NCI-H187 (cell line): ENCODE measurements around the gene SERPINH1.

ENCODE experiments used
- DNase-seq, 2 experiments: peaks; one replicate each; lab custom pipeline; 2025; lab: John Stamatoyannopoulos, UW

The SERPINH1 gene

DNA sequence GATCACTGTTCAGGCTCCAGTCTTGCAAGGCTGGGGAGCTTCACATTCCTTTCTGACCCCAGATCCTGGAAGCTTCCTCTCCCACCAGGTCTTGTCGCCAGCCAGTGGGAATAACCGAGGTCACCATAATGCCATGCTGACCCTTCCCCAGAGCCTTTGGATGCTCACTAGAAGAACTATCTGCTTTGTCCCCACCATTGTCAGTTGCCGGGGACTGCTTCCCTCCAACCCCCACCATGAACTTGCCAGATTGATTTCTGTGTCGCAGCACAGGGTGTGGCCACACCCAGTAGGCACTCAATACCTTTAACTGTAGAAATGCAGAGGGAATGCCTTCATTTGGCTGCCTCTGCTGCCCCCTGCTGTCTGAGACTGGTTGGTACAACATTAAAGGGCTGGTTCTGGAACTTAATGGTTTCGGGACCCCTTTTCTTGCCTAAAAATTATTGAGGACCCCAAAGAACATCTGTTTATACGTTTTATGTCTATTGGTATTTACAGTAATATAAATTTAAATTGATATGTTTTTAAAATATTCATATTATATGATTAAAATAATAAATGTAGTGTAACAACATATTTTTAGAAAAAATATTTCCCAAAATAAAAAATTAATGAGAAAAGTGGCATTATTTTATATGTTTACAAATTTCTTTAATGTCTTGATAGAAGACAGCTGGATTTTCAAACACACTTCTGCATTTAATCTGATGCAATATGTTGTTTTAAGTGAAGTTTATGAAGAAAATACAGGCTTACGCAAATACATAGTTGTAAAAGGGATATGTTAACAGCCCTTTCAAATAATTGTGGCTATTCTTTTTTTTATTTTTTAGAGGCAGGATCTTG is 29.6 kb upstream of the SERPINH1 start:
- peak; percentile 31 to 47 for DNase-seq

DNA sequence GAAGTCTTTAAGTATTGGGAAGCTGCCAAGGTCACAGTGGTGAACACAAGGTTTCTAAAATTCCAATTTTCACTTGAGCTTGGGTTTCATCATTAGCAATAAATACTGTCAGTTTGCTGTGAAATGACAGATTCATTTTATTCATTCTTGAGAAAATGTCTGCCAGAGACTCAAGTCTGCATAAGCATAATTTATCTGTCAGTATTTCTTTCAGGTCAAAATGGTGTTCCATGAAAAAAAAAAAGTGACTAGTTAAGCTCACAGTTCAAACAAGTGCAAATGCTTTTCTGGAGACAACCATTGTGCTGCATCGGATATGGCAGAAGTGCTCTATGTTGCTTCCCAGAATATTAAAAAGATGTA is 28.2 kb upstream of the SERPINH1 start:
- no peak for DNase-seq

GRCh38 chr11:75534259-75535069 is 27.6 kb upstream of the SERPINH1 start:
- DNase-seq = no peak

DNA sequence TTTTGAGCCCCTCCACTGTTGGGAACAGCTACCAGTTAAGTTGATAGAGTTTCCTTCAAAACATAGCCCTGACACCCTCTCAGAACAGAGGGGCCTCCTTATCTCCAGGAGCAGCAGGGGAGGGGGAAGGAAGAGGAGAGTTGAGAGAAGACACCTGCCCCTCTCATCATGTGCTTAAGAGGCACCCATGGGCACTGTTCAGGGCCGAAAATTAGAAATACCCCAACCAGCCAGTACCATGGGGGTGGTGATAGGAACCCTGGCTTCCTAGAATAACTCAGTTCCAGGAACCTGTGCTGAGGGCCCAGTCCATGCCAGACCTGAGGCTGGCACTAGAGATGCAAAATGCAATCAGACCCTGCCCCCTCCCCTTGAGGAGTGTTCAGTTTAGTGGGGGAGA is 27.0 kb upstream of the SERPINH1 start:
- DNase-seq = no peak

GRCh38 chr11:75536786-75537641 is 25.0 kb upstream of the SERPINH1 start:
- no peak for DNase-seq

- DNase-seq = no peak
Observed at GRCh38 chr11:75537740-75538139, 24.3 kb upstream of the SERPINH1 start.

DNA sequence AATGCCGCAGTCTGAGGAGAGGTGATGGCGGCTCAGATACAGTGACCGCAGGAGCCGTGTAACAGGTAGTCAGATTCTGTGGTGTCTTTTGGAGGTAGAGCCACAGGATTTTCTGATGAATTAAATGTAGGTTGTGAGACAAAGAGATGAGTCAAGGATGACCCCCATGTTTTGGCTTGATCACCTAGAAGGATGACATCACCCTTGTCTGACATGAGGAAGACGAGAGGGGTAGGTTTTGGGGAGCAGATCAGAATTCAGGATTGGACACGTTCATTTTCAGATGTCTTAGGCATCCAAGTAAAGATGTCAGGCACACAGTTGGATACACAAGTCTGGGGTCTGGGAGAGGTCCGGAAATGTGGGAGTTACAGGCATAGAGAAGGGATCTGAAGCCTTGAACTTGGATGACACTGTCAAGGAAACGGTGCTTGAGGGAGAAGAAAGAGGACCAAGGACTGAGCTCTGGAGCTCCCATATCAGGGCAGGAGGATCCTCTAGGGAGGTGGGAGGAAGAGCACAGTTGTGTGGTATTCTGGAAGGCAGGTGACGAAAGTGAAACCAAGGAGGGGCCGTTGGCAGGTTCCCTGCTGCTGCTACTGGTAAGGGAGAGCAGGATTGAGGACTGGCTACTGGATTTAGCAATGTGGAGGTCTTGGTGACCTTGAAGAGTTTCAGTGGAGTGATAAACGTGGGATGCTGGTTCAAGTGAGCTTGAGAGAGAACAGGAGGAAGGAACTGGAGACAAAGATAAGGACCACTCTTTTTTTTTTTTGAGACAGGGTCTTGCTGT is 23.7 kb upstream of the SERPINH1 start:
- DNase-seq = no peak

GRCh38 chr11:75539459-75540334 is 22.4 kb upstream of the SERPINH1 start:
- DNase-seq = no peak

DNA sequence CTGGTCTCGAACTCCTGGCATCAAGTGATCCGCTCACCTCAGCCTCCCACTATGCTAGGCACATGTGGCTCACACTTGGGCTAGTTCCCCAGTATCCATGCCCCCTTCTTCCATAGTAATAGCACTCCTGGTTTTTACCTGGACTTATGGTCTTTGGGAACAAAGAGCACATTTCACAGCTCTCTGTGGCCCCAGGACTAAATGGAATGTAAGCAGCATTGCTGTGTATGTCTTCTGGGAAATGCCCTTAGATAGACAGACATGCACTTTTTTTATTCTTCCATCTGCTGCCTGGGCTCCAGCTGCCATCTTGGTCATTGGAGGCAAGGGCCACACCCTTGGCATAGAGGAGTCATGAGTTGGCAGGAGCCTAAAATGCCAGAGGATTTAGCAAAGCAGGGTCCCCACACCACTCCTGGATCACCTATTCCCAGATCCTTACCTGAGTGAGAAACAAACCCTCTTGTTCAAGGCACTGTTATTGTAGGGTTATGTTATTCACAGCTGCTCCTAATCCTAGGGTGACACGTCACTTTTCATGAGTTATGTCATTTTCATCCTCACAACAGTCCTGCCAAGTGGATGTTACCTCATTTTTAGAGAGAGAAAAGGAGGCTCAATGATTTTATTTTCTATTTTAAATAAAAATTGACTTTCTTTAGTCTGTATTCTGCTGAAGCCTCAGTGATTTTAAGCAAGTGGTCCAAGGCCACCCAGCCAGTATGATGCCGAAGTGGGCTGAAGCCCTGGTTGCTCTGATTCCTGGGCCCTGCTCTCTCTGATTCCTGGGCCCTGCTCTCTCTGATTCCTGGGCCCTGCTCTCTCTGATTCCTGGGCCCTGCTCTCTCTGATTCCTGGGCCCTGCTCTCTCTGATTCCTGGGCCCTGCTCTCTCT is 20.6 kb upstream of the SERPINH1 start:
- no peak for DNase-seq

DNA sequence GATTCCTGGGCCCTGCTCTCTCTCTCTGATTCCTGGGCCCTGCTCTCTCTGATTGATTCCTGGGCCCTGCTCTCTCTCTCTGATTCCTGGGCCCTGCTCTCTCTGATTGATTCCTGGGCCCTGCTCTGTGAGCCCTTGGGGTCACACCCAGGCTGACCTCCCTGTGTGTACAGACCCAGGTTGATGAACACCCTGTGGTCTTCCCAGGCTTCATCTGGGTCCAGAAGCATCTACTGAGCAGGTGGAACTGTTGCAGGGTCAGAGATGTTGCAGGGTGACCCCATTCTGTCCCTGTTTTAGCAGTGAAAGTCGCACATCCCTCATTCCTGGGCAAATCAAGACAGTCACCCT is 20.0 kb upstream of the SERPINH1 start:
- no peak for DNase-seq

DNA sequence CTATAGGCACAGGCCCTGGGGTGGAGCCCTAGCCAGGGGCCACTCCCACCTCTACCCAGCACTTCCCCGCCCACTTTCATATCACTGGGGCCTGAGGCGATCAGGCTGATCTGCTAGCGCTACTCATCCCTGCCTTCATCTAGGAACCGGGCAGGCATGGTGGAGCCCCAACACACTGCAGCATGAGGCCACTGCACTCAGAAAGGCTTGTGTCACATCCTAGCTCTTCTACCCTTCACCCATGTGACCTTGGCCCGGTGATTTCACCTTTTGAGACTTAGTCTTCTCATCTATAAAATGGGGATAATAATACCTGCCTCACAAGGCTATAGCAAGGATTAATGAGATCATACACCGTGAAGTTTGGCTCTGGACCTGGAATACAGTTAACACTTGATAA is 18.2 kb upstream of the SERPINH1 start:
- no peak for DNase-seq

- no peak for DNase-seq
Observed at GRCh38 chr11:75547177-75547576, 14.9 kb upstream of the SERPINH1 start.

- peak in 1 of 2 experiments; percentile 10 for DNase-seq
Observed at GRCh38 chr11:75547617-75548058, 14.4 kb upstream of the SERPINH1 start.

DNA sequence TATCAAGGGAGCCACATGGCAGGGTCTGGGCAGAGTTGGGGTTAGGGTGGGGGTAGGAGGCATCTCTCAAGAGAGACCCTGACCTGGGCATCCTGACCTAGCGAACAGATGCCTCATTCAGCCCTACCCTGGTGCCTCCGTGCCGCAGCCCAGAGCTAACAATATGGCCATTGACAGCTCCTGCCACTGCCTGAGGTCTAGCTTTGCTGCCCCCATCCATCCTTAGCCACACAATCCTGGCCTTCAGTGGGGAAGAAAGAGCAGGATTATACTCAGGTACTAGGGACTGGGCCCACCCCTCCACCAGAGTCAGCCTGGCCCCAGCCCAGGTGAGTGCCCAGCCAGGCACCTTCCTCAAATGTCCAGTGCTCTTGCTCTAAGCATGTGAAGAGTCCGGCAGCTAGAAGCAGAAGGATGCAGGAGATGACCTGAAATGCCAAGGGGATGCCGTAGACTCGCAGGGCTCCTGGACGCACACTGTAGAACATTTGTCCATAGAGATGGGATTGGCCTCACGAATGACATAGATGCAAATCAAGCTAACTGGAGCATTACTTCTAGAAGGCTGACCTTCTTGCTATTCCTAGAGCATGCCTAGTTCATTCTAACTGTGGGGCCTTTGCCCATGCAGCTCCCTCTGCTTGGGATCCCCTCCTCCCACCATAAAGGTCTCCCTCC is 13.3 kb upstream of the SERPINH1 start:
- DNase-seq = no peak

DNA sequence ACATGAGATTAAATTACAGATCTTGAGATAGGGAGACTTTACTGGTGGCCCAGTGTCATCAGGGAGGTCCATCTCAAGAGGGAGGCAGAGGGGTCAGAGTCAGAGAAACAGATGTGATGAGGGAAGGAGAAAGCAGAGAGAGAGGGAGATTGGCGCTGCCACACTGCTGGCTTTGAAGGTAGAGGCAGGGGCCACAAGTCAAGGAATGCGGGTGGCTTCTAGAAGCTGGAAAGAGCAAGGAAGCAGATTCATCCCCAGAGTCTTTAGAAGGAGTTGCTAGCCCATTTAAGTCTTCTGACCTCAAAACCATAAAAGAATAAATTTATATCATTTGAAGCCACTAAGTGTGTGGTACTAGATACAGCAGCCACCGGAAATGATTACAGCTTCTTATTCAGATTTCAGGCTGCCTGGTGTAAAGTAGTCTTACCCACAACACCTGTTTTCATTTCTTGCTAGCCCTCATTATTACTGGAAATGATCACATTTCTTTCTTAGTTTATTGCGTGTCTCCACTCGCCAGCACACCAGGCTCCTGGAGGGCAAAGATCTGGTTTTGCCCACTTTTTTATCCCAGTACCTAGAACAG is 12.6 kb upstream of the SERPINH1 start:
- no peak for DNase-seq

DNA sequence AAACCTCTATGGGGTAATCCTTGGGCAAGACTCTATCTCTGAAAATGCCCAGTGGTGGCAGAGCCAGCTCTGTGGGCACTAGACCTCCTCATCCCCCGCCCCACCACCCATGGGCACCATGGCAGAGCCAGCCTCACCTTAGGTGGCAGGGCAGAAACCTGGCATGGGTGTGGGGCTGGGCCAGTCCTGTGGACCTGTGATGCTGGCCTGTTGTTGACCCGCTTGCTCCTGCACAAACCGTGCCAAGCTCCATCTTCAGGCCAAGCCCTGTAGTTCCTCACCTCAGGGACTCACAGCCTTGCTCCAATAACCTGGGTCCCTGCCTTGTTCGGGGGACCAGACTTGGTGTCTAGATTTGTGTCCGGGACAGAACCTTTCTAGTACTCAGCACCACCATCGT is 8.9 kb upstream of the SERPINH1 start:
- no peak for DNase-seq

GRCh38 chr11:75553889-75554257 is 8.2 kb upstream of the SERPINH1 start:
- DNase-seq = no peak

- DNase-seq = peak in 1 of 2 experiments; percentile 29
Observed at GRCh38 chr11:75554258-75555022, 7.6 kb upstream of the SERPINH1 start.
